ENCODE results near the gene LOXL1.
"Not testable (repeated sequence)": the region's sequence is repeated elsewhere in the genome, so short reads cannot be mapped to it uniquely, and the experiment has no call there.

LOXL1 gene

DNA sequence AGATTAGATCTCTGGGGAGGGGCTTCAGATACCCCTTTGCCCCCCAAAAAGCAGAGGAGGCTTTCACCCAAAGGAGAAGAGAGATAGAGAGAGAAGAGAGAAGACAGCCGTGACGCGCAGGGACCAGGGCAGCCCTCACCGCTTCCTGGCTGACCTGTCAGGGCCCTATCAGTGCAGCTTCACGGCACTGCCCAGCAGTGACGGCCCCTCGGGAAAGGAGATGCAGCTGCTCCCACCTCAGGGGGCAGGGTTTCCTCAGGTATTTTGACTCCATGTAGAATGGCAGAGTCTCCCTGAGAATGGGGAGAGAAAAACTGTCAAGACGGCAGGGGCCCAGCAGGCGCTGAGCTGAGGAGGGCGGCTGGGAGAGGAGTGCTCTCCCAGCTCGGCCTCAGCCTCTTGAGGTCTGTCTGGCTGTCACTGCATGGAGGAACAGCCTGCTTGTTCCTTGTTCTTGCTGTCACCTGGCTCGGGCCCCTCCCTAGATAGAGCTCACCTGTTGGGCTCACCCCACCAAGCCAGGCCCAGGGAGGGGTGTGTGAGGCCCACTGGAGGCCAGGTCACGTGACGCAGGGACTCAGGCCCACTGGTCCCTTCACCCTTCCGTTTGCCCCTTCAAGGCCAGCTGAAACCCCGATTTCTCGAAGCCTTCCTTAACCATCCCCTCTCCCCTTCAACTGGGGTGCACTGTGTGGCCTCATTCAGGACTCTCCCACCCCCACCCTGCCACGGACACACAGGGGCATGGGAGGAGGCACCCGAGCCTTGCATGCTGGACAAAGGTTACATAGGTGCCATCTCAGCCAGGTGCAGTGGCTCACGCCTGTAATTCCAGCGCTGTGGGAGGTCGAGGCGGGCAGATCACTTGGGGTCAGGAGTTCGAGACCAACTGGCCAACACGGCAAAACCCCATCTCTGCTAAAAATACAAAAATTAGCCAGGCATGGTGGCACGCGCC is 28.2 kb downstream of the LOXL1 start:
- Histone ChIP-seq H3K27me3 (ENCODE audit: control insufficient read depth, insufficient read depth, low read length, poor library complexity, severe bottlenecking) (no peaks in the 10 kb centered on the region), H3K36me3 (ENCODE audit: control insufficient read depth, insufficient read depth, low read length) (no peaks in the 10 kb centered on the region), H3K4me3 (ENCODE audit: insufficient read depth, low read depth, low read length) (no peak overlapping the region), H3K4me1 (ENCODE audit: control insufficient read depth, insufficient read depth, low read length) (peaks cover 15% of the 10 kb centered on the region), H3K9me3 (ENCODE audit: control insufficient read depth, low read length) (no peaks in the 10 kb centered on the region), H3K27ac (ENCODE audit: insufficient read depth, low read depth, low read length, poor library complexity, severe bottlenecking) (no peak overlapping the region)
- WGBS, 2 experiments: 89 to 90% methylated on average over 27 of the region's 27 CpGs

DNA sequence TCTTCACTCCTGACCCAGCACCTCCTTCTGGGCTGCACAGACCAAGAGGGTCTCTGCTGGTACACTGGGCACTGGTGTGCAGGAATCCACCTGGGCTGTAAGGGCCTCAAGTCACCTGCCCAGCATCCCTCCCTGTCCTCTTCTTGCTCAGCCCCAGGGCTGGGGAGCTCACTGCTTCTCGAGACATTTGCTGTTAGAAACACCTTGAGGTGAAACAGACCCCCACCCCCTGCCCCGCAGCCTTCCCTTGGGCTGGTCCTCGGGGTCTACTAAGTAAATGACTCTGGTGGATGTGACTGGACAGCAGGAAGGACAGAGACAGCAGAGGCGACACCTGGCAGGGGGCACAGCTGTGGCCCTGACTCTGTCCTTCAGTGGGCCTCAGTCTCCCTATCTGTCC is 29.1 kb downstream of the LOXL1 start:
- 95% methylated on average over 4 of the region's 4 CpGs for WGBS, 2 experiments
- Histone ChIP-seq H3K36me3 (ENCODE audit: control insufficient read depth, insufficient read depth, low read length) (no peaks in the 10 kb centered on the region), H3K4me1 (ENCODE audit: control insufficient read depth, insufficient read depth, low read length) (peaks cover 15% of the 10 kb centered on the region), H3K27me3 (ENCODE audit: control insufficient read depth, insufficient read depth, low read length, poor library complexity, severe bottlenecking) (no peaks in the 10 kb centered on the region), H3K9me3 (ENCODE audit: control insufficient read depth, low read length) (no peaks in the 10 kb centered on the region), H3K27ac (ENCODE audit: insufficient read depth, low read depth, low read length, poor library complexity, severe bottlenecking) (no peak overlapping the region), H3K4me3 (ENCODE audit: insufficient read depth, low read depth, low read length) (no peak overlapping the region)

DNA sequence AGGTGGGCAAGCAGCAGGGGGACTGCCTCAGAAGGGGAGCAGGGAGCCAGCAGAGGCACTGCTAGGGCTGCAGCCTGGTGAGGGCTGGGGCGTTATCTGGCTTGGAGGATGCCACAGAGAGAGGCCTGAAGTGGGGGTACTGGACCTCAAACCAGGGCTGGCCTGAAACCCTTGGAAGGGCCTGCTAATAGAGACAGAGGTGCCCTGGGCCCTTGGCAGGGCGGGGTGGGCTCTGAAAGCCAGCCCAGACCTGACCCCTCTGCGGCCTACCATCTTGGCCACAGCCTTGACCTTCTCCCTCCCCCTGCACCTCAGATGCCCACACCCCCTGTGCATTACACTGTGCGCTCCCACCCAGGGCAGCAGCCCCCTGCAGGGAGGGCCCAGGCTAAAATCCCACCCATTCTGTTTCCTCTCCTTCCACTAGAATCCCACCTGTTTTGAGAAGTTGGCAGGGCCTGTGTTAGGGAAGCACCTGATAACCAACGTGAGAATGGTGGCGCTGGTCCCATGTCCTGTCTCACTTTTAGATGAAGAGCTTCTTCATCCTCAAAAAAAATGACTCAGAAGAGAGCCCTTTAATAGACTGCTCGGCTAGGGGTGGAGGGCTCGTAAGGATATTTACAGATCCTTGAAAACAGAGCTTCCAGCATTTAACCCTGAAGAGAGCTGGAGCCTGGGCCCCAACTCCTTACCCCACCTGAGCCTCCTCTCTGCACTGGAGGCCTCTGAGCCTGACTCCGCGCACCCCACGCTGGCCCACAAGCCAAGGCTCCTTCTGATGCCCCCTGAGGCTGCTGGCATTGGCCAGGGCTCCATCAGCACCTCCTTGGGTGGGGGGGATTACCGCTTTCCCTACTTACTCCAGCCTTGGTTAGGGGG is 29.8 kb downstream of the LOXL1 start:
- no peaks in the 10 kb centered on the region for H3K36me3 ChIP-seq (ENCODE audit: control insufficient read depth, insufficient read depth, low read length)
- WGBS, 2 experiments: 90 to 91% methylated on average over 12 of the region's 12 CpGs
- no peak overlapping the region for H3K27ac ChIP-seq (ENCODE audit: insufficient read depth, low read depth, low read length, poor library complexity, severe bottlenecking)
- no peaks in the 10 kb centered on the region for H3K27me3 ChIP-seq (ENCODE audit: control insufficient read depth, insufficient read depth, low read length, poor library complexity, severe bottlenecking)
- H3K9me3 ChIP-seq (ENCODE audit: control insufficient read depth, low read length): no peaks in the 10 kb centered on the region
- no peak overlapping the region for H3K4me3 ChIP-seq (ENCODE audit: insufficient read depth, low read depth, low read length)
- H3K4me1 ChIP-seq (ENCODE audit: control insufficient read depth, insufficient read depth, low read length): peaks cover 12% of the 10 kb centered on the region

DNA sequence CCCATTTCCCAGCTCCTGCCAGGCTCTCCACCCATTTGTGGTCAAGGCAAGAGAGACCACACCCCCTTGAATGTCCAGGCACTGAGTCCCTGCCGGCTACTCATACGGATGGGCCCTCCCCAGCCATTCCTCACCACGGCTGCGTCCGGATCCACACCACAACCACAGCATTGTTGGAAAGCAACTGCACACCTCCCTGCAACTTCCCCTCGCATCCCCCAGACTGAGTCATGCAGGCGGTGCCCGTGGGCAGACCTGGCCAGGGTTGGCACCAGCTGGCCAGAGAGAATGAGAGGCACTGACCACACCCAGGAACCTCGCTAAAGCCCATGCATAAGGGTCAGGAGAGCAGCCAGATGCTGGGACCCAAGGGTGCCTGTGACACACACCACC is 30.5 kb downstream of the LOXL1 start:
- no peak overlapping the region for H3K4me3 ChIP-seq (ENCODE audit: insufficient read depth, low read depth, low read length)
- H3K4me1 ChIP-seq (ENCODE audit: control insufficient read depth, insufficient read depth, low read length): peaks cover 6% of the 10 kb centered on the region
- no peaks in the 10 kb centered on the region for H3K36me3 ChIP-seq (ENCODE audit: control insufficient read depth, insufficient read depth, low read length)
- 89 to 92% methylated on average over 9 of the region's 9 CpGs for WGBS, 2 experiments
- H3K9me3 ChIP-seq (ENCODE audit: control insufficient read depth, low read length): no peaks in the 10 kb centered on the region
- no peak overlapping the region for H3K27ac ChIP-seq (ENCODE audit: insufficient read depth, low read depth, low read length, poor library complexity, severe bottlenecking)
- no peaks in the 10 kb centered on the region for H3K27me3 ChIP-seq (ENCODE audit: control insufficient read depth, insufficient read depth, low read length, poor library complexity, severe bottlenecking)

DNA sequence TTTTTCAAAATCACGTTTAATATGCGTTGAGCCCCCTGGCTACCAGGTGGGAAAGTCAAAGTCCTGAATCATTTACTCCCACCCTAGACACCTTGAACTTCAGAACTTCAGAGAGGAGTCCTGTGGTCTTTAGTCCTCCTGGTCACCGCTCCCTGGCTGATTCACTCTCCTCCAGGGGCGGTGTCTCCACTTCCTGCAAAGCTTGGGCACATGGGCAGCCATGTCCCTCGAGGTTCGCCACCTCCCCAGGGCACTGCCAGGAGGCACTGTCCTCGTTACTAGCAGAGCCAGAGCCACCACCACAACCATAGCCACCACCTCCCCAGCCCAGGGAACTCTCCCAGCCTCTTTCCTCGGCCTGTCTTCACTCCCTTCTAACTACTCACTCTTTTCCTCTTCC is 31.0 kb downstream of the LOXL1 start:
- Histone ChIP-seq H3K36me3 (ENCODE audit: control insufficient read depth, insufficient read depth, low read length) (no peaks in the 10 kb centered on the region), H3K27ac (ENCODE audit: insufficient read depth, low read depth, low read length, poor library complexity, severe bottlenecking) (no peak overlapping the region), H3K4me3 (ENCODE audit: insufficient read depth, low read depth, low read length) (no peak overlapping the region), H3K4me1 (ENCODE audit: control insufficient read depth, insufficient read depth, low read length) (peaks cover under 1% of the 10 kb centered on the region), H3K27me3 (ENCODE audit: control insufficient read depth, insufficient read depth, low read length, poor library complexity, severe bottlenecking) (no peaks in the 10 kb centered on the region), H3K9me3 (ENCODE audit: control insufficient read depth, low read length) (no peaks in the 10 kb centered on the region)
- 90 to 92% methylated on average over 8 of the region's 8 CpGs for WGBS, 2 experiments

DNA sequence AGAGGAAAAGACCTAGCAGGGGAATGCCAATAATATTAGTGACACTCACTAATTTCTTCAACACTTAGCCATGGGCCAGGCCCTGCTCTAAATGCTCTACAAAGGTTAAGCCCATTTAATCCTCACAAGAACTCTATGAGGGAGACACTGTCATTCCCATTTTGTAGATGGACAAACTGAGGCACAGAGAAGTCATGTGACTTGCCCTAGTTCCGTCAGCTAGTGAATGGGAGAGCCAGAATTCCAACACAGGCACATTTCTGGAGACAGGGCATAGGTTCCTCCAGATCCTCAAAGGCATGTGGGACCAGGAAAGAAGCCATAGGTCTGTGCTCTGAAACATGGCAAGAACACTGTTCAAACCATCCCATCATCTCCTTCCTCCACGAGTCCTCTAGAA is 31.5 kb downstream of the LOXL1 start:
- H3K36me3 ChIP-seq (ENCODE audit: control insufficient read depth, insufficient read depth, low read length): no peaks in the 10 kb centered on the region
- WGBS, 2 experiments: 86 to 91% methylated on average over 2 of the region's 2 CpGs
- H3K27me3 ChIP-seq (ENCODE audit: control insufficient read depth, insufficient read depth, low read length, poor library complexity, severe bottlenecking): no peaks in the 10 kb centered on the region
- H3K9me3 ChIP-seq (ENCODE audit: control insufficient read depth, low read length): no peaks in the 10 kb centered on the region
- no peaks in the 10 kb centered on the region for H3K4me1 ChIP-seq (ENCODE audit: control insufficient read depth, insufficient read depth, low read length)
- H3K4me3 ChIP-seq (ENCODE audit: insufficient read depth, low read depth, low read length): no peak overlapping the region
- H3K27ac ChIP-seq (ENCODE audit: insufficient read depth, low read depth, low read length, poor library complexity, severe bottlenecking): no peak overlapping the region

DNA sequence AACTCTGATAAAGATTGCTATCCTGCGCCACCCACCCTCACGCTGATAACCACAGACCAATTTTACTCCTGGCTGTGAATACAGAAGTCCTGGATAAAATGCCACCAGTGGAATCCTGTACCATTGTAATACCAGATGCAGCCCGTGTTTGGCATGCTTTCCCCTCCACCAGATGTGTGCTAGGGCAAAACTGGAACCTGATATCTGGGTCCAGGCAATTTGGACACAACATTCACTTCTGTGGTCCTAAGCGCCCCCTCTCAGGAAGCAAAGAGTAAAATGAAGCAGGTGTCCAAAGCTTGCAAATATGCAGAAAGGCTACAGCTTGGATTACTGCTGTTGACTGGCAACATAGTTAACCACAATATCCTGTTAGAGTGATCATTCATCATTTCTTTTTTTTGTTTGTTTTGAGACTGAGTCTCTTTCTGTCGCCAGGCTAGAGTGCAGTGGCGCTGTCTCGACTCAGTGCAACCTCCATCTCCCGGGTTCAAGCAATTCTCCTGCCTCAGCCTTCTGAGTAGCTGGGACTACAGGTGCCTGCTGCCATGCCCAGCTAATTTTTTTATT is 32.8 kb downstream of the LOXL1 start:
- no peaks in the 10 kb centered on the region for H3K36me3 ChIP-seq (ENCODE audit: control insufficient read depth, insufficient read depth, low read length)
- H3K9me3 ChIP-seq (ENCODE audit: control insufficient read depth, low read length): no peaks in the 10 kb centered on the region
- no peaks in the 10 kb centered on the region for H3K27me3 ChIP-seq (ENCODE audit: control insufficient read depth, insufficient read depth, low read length, poor library complexity, severe bottlenecking)
- 87 to 92% methylated on average over 8 of the region's 8 CpGs for WGBS, 2 experiments
- H3K4me3 ChIP-seq (ENCODE audit: insufficient read depth, low read depth, low read length): no peak overlapping the region
- no peaks in the 10 kb centered on the region for H3K4me1 ChIP-seq (ENCODE audit: control insufficient read depth, insufficient read depth, low read length)
- no peak overlapping the region for H3K27ac ChIP-seq (ENCODE audit: insufficient read depth, low read depth, low read length, poor library complexity, severe bottlenecking)

DNA sequence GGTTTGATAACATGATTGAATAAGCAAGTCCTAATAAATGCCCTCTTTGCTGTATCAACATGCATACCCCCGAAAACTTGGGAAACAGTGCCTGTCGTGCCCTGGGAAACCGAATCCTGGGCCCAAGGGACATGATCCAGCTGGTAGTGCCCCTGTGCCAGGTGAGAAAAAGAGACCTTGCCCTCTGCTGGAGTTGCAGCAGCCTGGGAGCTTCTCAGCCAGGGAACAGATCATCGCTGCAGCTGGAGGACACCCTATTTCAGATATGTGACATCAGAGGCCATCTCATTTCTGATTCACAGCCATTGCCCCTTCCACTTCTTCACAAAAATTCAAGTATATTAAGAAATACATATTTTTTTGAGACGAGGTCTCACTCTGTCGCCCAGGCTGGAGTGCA is 33.5 kb downstream of the LOXL1 start:
- no peaks in the 10 kb centered on the region for H3K27me3 ChIP-seq (ENCODE audit: control insufficient read depth, insufficient read depth, low read length, poor library complexity, severe bottlenecking)
- H3K4me1 ChIP-seq (ENCODE audit: control insufficient read depth, insufficient read depth, low read length): peaks cover under 1% of the 10 kb centered on the region
- no peak overlapping the region for H3K4me3 ChIP-seq (ENCODE audit: insufficient read depth, low read depth, low read length)
- WGBS, 2 experiments: 80 to 83% methylated on average over 6 of the region's 6 CpGs
- no peaks in the 10 kb centered on the region for H3K36me3 ChIP-seq (ENCODE audit: control insufficient read depth, insufficient read depth, low read length)
- no peaks in the 10 kb centered on the region for H3K9me3 ChIP-seq (ENCODE audit: control insufficient read depth, low read length)
- H3K27ac ChIP-seq (ENCODE audit: insufficient read depth, low read depth, low read length, poor library complexity, severe bottlenecking): no peak overlapping the region

DNA sequence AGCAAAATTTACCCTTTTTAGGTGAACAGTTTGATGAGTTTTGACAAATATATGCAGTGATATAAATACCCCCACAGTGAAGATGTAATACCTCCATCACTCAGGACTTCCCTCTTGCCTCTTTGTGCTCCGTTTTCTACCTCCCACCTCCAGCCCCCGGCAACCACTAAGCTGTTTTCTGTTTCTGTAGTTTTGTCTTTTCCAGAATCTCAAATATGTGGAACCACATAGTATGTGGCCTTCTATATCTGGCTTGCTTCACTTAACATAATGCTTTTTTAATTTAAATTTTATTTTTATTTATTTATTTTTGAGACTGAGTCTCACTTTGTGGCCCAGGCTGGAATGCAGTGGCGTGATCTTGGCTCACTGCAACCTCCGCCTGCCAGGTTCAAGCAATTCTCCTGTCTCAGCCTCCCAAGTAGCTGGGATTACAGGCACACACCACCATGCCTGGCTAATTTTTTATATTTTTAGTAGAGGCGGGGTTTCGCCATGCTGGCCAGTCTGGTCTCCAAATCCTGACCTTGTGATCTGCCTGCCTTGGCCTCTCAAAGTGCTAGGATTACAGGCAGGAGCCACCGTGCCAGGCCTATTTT is 34.3 kb downstream of the LOXL1 start:
- 92 to 95% methylated on average over 6 to 7 of the region's 7 CpGs for WGBS, 2 experiments
- not testable (repeated sequence) for H3K4me1 ChIP-seq (ENCODE audit: control insufficient read depth, insufficient read depth, low read length); H3K27ac ChIP-seq (ENCODE audit: insufficient read depth, low read depth, low read length, poor library complexity, severe bottlenecking); H3K9me3 ChIP-seq (ENCODE audit: control insufficient read depth, low read length); H3K36me3 ChIP-seq (ENCODE audit: control insufficient read depth, insufficient read depth, low read length); H3K27me3 ChIP-seq (ENCODE audit: control insufficient read depth, insufficient read depth, low read length, poor library complexity, severe bottlenecking); H3K4me3 ChIP-seq (ENCODE audit: insufficient read depth, low read depth, low read length)
